ENCODE data around the gene PHACTR1. TPM values are rescaled to one million over a fixed set of nuclear protein-coding genes. Genes with fewer than 3 reads are reported as not detected.
"Not testable (repeated sequence)": the region's sequence is repeated elsewhere in the genome, so short reads cannot be mapped to it uniquely, and the experiment has no call there.

The PHACTR1 gene
- total RNA-seq, 2 experiments from 2014 or later = 0.11 TPM; not detected in 1

DNA sequence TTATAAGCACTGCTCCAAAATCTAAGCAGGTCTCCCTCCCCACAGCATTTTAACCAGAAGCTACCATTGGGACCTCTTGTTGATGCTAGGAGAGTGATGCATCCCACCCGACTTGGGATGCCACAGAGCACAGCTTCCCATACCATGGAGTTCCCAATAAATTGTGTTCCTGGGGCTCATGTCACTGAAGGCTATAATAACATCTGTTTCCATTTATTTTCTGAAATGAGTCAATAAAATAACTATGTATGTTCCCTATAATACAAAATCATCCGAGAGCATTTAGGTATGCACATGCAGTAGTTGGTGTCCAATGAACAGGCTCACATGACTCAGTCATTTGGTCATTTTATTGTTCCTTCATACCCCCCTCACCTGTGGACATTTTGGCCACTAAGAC, 407.6 kb downstream of the PHACTR1 start:
- CTCF ChIA-PET = interaction anchor here (1.1 kb wide), 1 partner anchor 213 kb away, joined by 4 read pairs; no protein-coding TSS in a partner anchor
- Mint-ChIP-seq H3K9me3 (no peaks in the 10 kb centered on the region), H3K27me3 (peaks cover 13% of the 10 kb centered on the region), H3K4me1 (ENCODE audit: low read depth) (no peaks in the 10 kb centered on the region), H3K36me3 (ENCODE audit: low read depth) (no peaks in the 10 kb centered on the region), H3K4me3 (no peak overlapping the region), H3K27ac (no peak overlapping the region)
- intact Hi-C loops (cut with micrococcal nuclease) = no loop called here
- ATAC-seq (no peak), DNase-seq (no peak)
- TF ChIP-seq, protein P1, sequence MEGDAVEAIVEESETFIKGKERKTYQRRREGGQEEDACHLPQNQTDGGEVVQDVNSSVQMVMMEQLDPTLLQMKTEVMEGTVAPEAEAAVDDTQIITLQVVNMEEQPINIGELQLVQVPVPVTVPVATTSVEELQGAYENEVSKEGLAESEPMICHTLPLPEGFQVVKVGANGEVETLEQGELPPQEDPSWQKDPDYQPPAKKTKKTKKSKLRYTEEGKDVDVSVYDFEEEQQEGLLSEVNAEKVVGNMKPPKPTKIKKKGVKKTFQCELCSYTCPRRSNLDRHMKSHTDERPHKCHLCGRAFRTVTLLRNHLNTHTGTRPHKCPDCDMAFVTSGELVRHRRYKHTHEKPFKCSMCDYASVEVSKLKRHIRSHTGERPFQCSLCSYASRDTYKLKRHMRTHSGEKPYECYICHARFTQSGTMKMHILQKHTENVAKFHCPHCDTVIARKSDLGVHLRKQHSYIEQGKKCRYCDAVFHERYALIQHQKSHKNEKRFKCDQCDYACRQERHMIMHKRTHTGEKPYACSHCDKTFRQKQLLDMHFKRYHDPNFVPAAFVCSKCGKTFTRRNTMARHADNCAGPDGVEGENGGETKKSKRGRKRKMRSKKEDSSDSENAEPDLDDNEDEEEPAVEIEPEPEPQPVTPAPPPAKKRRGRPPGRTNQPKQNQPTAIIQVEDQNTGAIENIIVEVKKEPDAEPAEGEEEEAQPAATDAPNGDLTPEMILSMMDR (IDR thresholded peaks at IDR 0.05) = no peak
- POLR2A ChIA-PET = no interaction called here

DNA sequence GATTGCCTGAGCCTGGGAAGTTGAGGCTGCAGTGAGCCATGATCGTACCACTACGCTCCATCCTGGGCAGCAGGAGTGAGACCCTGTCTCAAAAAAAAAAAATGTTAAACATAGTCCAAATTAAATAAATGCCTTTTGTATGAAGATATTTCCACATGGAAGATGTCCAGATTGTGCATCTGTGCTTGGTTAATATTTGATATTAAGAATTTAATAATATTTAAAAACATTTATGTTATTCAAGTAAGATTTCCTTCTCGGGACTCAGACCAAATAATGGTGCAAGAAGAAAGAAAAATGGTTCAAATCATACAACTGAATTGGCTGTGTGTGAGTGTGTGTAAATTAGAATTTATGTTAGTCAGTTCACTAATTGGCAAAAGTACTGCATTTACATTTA, 409.3 kb downstream of the PHACTR1 start:
- ChIA-PET CTCF (no interaction called here), POLR2A (no interaction called here)
- Mint-ChIP-seq H3K4me1 (ENCODE audit: low read depth) (no peaks in the 10 kb centered on the region), H3K27me3 (peaks cover 14% of the 10 kb centered on the region), H3K36me3 (ENCODE audit: low read depth) (no peaks in the 10 kb centered on the region), H3K4me3 (no peak overlapping the region), H3K27ac (no peak overlapping the region), H3K9me3 (no peaks in the 10 kb centered on the region)
- ATAC-seq = no peak
- TF ChIP-seq, protein P1 (IDR thresholded peaks at IDR 0.05) = no peak
- intact Hi-C loops (cut with micrococcal nuclease) = no loop called here
- no peak for DNase-seq

DNA sequence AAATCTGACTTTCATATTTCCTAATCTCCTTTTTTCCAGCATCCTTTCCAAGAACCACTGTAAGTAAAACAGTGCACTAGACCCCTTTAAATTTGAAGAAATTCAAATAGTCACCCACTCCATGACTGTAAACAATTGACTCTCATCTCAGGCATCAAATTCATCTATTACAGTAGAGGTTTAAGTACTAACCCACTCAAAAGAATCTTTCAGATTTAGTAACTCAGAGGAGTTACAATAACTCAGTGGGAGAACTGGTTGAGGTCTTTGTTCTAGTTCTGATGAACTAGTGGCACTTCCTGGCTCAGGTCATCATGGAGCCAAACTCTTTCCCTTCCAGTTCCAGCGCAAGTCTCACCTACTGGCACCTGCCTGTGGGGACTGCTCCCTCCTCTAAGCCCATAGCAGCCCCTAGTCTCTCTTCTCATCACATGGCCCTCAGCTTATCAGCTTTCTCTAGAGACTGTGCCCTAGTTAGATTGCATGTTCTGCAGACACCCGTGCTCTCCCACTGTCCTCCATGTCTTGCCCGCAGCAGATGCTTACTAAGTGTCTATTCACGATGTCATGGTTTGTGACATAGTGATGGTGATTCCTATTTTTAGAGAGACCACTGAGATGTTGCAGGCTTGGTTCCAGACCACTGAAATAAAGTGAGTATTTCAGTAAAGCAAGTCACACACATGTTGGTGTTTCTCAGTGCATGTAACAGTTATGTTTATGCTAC, 415.5 kb downstream of the PHACTR1 start:
- ATAC-seq (no peak), DNase-seq (no peak)
- H3K27me3 Mint-ChIP-seq = peaks cover 9% of the 10 kb centered on the region
- POLR2A ChIA-PET = no interaction called here
- H3K9me3 Mint-ChIP-seq = no peaks in the 10 kb centered on the region
- TF ChIP-seq, protein P1 (IDR thresholded peaks at IDR 0.05) = no peak
- no peaks in the 10 kb centered on the region for H3K36me3 Mint-ChIP-seq (ENCODE audit: low read depth)
- no peaks in the 10 kb centered on the region for H3K4me1 Mint-ChIP-seq (ENCODE audit: low read depth)
- no peak overlapping the region for H3K27ac Mint-ChIP-seq
- intact Hi-C loops (cut with micrococcal nuclease) = no loop called here
- CTCF ChIA-PET = no interaction called here
- no peak overlapping the region for H3K4me3 Mint-ChIP-seq

DNA sequence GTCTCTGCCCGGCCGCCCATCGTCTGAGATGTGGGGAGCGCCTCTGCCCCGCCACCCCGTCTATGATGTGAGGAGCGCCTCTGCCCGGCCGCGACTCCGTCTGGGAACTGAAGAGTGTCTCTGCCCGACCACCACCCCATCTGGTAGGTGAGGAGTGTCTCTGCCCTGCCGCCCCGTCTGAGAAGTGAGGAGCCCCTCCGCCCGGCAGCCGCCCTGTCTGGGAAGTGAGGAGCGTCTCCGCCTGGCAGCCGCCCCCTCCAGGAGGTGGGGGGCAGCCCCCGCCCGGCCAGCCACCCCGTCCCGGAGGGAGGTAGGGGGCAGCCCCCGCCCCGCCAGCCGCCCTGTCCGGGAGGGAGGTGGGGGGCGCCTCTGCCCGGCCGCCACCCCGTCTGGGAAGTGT, 417.3 kb downstream of the PHACTR1 start:
- H3K36me3 Mint-ChIP-seq (ENCODE audit: low read depth); POLR2A ChIA-PET; H3K4me3 Mint-ChIP-seq; DNase-seq; ATAC-seq; H3K27ac Mint-ChIP-seq; H3K27me3 Mint-ChIP-seq; intact Hi-C loops (cut with micrococcal nuclease); H3K4me1 Mint-ChIP-seq (ENCODE audit: low read depth); H3K9me3 Mint-ChIP-seq; CTCF ChIA-PET: not testable (repeated sequence)

DNA sequence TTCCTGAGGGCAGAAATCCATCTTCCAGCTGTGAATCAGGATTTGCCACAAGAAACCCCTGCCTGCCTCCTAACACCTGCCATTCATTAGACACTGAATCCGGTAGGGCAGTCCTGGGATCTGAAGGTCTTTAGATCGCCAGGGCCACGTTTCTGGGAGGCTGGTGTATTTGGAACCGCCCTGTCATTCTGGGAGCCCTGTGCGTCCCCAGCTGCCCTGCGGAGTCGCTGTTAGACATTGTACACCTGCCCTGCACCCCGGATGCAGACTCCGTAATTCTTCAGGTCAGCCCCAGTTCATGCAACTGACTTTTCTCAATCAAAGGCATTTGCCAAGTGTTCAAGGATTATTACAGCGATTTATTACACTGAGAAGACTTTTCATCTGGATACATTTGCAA, 418.6 kb downstream of the PHACTR1 start:
- CTCF ChIA-PET = interaction anchor here (0.7 kb wide), 1 partner anchor 931 kb away, joined by 3 read pairs; no protein-coding TSS in a partner anchor
- ATAC-seq = no peak

More for the DNA sequence above, 418.6 kb downstream of the PHACTR1 start:
- H3K4me1 Mint-ChIP-seq (ENCODE audit: low read depth) = no peaks in the 10 kb centered on the region
- H3K4me3 Mint-ChIP-seq = no peak overlapping the region
- no peaks in the 10 kb centered on the region for H3K9me3 Mint-ChIP-seq
- TF ChIP-seq, protein P1 (IDR thresholded peaks at IDR 0.05) = no peak
- H3K27ac Mint-ChIP-seq = no peak overlapping the region
- H3K27me3 Mint-ChIP-seq = no peaks in the 10 kb centered on the region
- intact Hi-C loops (cut with micrococcal nuclease) = no loop called here
- POLR2A ChIA-PET = no interaction called here
- H3K36me3 Mint-ChIP-seq (ENCODE audit: low read depth) = no peaks in the 10 kb centered on the region
- DNase-seq = no peak
